GM12891 (cell line): ENCODE results near the gene IL4R.
A peak's percentile ranks its signal among the peaks of the same experiment; 100 is the strongest.

ENCODE experiments used
- DNase-seq: peaks from one replicate; pipeline ENCODE4 v3.0.0; 2011; ENCODE audit warnings: low spot score; ENCODE audit not compliant: insufficient read length
- FAIRE-seq: peaks from 2 replicates; lab custom pipeline; 2011; peaks lifted over from hg19 to GRCh38; lab: Jason Lieb, UNC
- PAX5 ChIP-seq: IDR thresholded peaks from 2 replicates; pipeline ENCODE4 v1.6.1; 2011; ENCODE audit warnings: low read length, moderate library complexity, mild to moderate bottlenecking; ENCODE audit not compliant: insufficient read depth, severe bottlenecking
- POLR2A ChIP-seq: IDR thresholded peaks from 2 replicates; pipeline ENCODE4 v1.6.1; 2011; ENCODE audit warnings: low read depth, low read length, control low read depth
- POLR2AphosphoS5 ChIP-seq: IDR thresholded peaks from 2 replicates; pipeline ENCODE4 v1.6.1; 2011; ENCODE audit warnings: low read depth, low read length, control low read depth
- POU2F2 ChIP-seq: IDR thresholded peaks from 2 replicates; pipeline ENCODE4 v1.6.1; 2011; ENCODE audit warnings: low read depth, mild to moderate bottlenecking, control low read depth, low read length, moderate library complexity
- SPI1 ChIP-seq: IDR thresholded peaks from 2 replicates; pipeline ENCODE4 v1.6.1; 2011; ENCODE audit warnings: low read depth, low read length, control low read depth
- TAF1 ChIP-seq: IDR thresholded peaks from 2 replicates; pipeline ENCODE4 v1.6.1; 2011; ENCODE audit warnings: low read depth, low read length, control low read depth

Gene IL4R

GRCh38 chr16:27374804-27375425, 61.1 kb downstream of the IL4R start:
- FAIRE-seq, result peak; percentile 98
- TF ChIP-seq POLR2AphosphoS5 (peak; percentile 58; the same call in 1 of the 2 replicates), PAX5 (no peak), POU2F2 (no peak), POLR2A (peak; percentile 44; the same call in 1 of the 2 replicates), SPI1 (no peak), TAF1 (no peak)
- DNase-seq, result no peak

GRCh38 chr16:27377666-27378485, 64.1 kb downstream of the IL4R start:
- peak; percentile 51 for TF ChIP-seq SPI1
- no peak for TF ChIP-seq TAF1
- TF ChIP-seq POU2F2, result 0 out of 2 replicates have a peak, but pooled peaks have one; percentile 19
- TF ChIP-seq POLR2AphosphoS5, result no peak
- peak; percentile 28 for TF ChIP-seq PAX5
- no peak for TF ChIP-seq POLR2A
- DNase-seq, result no peak
- peak; percentile 97 for FAIRE-seq

GRCh38 chr16:27378871-27379481, 65.2 kb downstream of the IL4R start:
- no peak for DNase-seq
- TF ChIP-seq POLR2A (no peak), PAX5 (no peak), SPI1 (peak; percentile 12; the same call in 1 of the 2 replicates), TAF1 (no peak), POU2F2 (no peak), POLR2AphosphoS5 (no peak)
- peak; percentile 75 for FAIRE-seq

GRCh38 chr16:27379919-27380318, 66.1 kb downstream of the IL4R start:
- peak; percentile 84 for FAIRE-seq

GRCh38 chr16:27381236-27381635, 67.5 kb downstream of the IL4R start:
- FAIRE-seq (no peak), DNase-seq (no peak)
- TF ChIP-seq POU2F2, result no peak
- TF ChIP-seq POLR2AphosphoS5, result no peak
- no peak for TF ChIP-seq POLR2A
- TF ChIP-seq SPI1, result no peak
- TF ChIP-seq TAF1, result no peak
- no peak for TF ChIP-seq PAX5

More at GRCh38 chr16:27379919-27380318, 66.1 kb downstream of the IL4R start:
- TF ChIP-seq POLR2A (no peak), TAF1 (no peak), SPI1 (no peak), PAX5 (no peak), POLR2AphosphoS5 (no peak)
- DNase-seq, result no peak

- DNase-seq (no peak), FAIRE-seq (no peak)
- TF ChIP-seq POLR2A, result no peak
- no peak for TF ChIP-seq TAF1
- no peak for TF ChIP-seq POU2F2
These were observed 68.4 kb downstream of the IL4R start for GRCh38 chr16:27381974-27382855.

- FAIRE-seq (no peak), DNase-seq (no peak)
- TF ChIP-seq PAX5 (no peak), POLR2AphosphoS5 (no peak), POLR2A (no peak), TAF1 (no peak), SPI1 (no peak), POU2F2 (no peak)
These were observed 69.9 kb downstream of the IL4R start for GRCh38 chr16:27383556-27384243.

- FAIRE-seq (peak; percentile 61), DNase-seq (no peak)
- TF ChIP-seq POU2F2, result no peak
- TF ChIP-seq SPI1, result no peak
- TF ChIP-seq POLR2AphosphoS5, result no peak
- no peak for TF ChIP-seq POLR2A
- TF ChIP-seq PAX5, result no peak
- no peak for TF ChIP-seq TAF1
These were observed 70.7 kb downstream of the IL4R start for GRCh38 chr16:27384425-27384824.

- DNase-seq (no peak), FAIRE-seq (no peak)
- no peak for TF ChIP-seq POLR2A
- TF ChIP-seq TAF1, result no peak
- TF ChIP-seq SPI1, result no peak
- TF ChIP-seq POU2F2, result no peak
- no peak for TF ChIP-seq PAX5
- TF ChIP-seq POLR2AphosphoS5, result no peak
These were observed 71.6 kb downstream of the IL4R start for GRCh38 chr16:27385398-27385797.
